HG03196 (cell line): Measurements from ENCODE around the gene SDC4.

ENCODE experiments used
- ATAC-seq: cut with Tn5 transposase; IDR thresholded peaks from one replicate; pipeline ENCODE4 v1.9.1; 2021; ENCODE audit not compliant: unreplicated experiment

SDC4 gene

GRCh38 chr20:45347936-45348778 is at the start of gene SDC4:
Gene SDC4, minus strand, starts transcription at chr20:45348424. Its CDS starts 40 bp downstream, at chr20:45348384.
- no peak for ATAC-seq

- ATAC-seq = no peak
Observed at GRCh38 chr20:45395114-45395415, 46.8 kb upstream of the SDC4 start.

- ATAC-seq = no peak
Observed at GRCh38 chr20:45394221-45395113, 46.2 kb upstream of the SDC4 start.

- no peak for ATAC-seq
Observed at GRCh38 chr20:45392733-45393132, 44.5 kb upstream of the SDC4 start.

GRCh38 chr20:45391559-45391958 is 43.3 kb upstream of the SDC4 start:
- no peak for ATAC-seq

- ATAC-seq = no peak
Observed at GRCh38 chr20:45390931-45391330, 42.7 kb upstream of the SDC4 start.

GRCh38 chr20:45387274-45387673 is 39.0 kb upstream of the SDC4 start:
- ATAC-seq = no peak

- no peak for ATAC-seq
Observed at GRCh38 chr20:45378191-45378590, 30.0 kb upstream of the SDC4 start, which contains the start of gene TP53TG5. Gene TP53TG5, minus strand, starts transcription at chr20:45378325. Its CDS starts 89 bp downstream, at chr20:45378236.

GRCh38 chr20:45377269-45377668 is 29.0 kb upstream of the SDC4 start:
- no peak for ATAC-seq

- ATAC-seq = no peak
Observed at GRCh38 chr20:45374966-45375365, 26.7 kb upstream of the SDC4 start.

- no peak for ATAC-seq
Observed at GRCh38 chr20:45374101-45374467, 25.9 kb upstream of the SDC4 start.

GRCh38 chr20:45373353-45374100 is 25.3 kb upstream of the SDC4 start:
- ATAC-seq = peak; percentile 49

GRCh38 chr20:45372646-45373352 is 24.6 kb upstream of the SDC4 start:
- ATAC-seq = no peak

GRCh38 chr20:45372241-45372640 is 24.0 kb upstream of the SDC4 start:
- ATAC-seq = no peak

GRCh38 chr20:45370571-45371160 is 22.4 kb upstream of the SDC4 start:
- ATAC-seq = no peak

GRCh38 chr20:45368221-45368980 is 20.2 kb upstream of the SDC4 start:
- ATAC-seq = peak; percentile 79

GRCh38 chr20:45367126-45367525 is 18.9 kb upstream of the SDC4 start:
- ATAC-seq = no peak

- ATAC-seq = no peak
Observed at GRCh38 chr20:45366631-45367030, 18.4 kb upstream of the SDC4 start.

GRCh38 chr20:45366192-45366591 is 18.0 kb upstream of the SDC4 start:
- no peak for ATAC-seq
